K562 (cell line): Measurements from ENCODE around the gene FBXO15.

Experiments used
- CTCF ChIP-seq, 3 experiments: IDR thresholded peaks in 2 of 3; conservative IDR thresholded peaks in 1 of 3; 2 replicates each; pipeline ENCODE4 v1.5.1; 2011 to 2012; ENCODE audit warnings: low read length in 3 of 3, mild to moderate bottlenecking in 3 of 3, control low read depth in 2 of 3, improper control_type of control experiment in 1 of 3, inconsistent platforms in 1 of 3, low read depth in 1 of 3, mixed read lengths in 1 of 3, moderate library complexity in 1 of 3; ENCODE audit not compliant: insufficient read depth in 2 of 3
- GTF2F1 ChIP-seq: IDR thresholded peaks from 2 replicates; pipeline ENCODE4 v1.6.1; 2011; ENCODE audit warnings: low read depth, low read length, improper control_type of control experiment
- HDAC6 ChIP-seq: IDR thresholded peaks from 2 replicates; pipeline ENCODE4 v1.6.1; 2012; ENCODE audit warnings: low read depth, mild to moderate bottlenecking, control low read depth, inconsistent platforms, low read length, moderate library complexity
- NR1H2 ChIP-seq: sonication (generic); formaldehyde crosslinking; IDR thresholded peaks from 2 replicates; pipeline ENCODE4 v1.4.0; 2020; ENCODE audit warnings: mild to moderate bottlenecking, missing genetic modification reagents
- THAP12 ChIP-seq: fragments of 250-450 bp; sonication (Bioruptor Pico); IDR thresholded peaks from 2 replicates; pipeline ENCODE4 v1.9.0; 2021; ENCODE audit warnings: mild to moderate bottlenecking, inconsistent platforms
- ZBTB33 ChIP-seq: sonication (generic); formaldehyde crosslinking; IDR thresholded peaks from 2 replicates; pipeline ENCODE4 v1.8.1; 2023; ENCODE audit warnings: mild to moderate bottlenecking, missing genetic modification reagents

- TF ChIP-seq NR1H2 (CRISPR knock-in tag) (no peak), GTF2F1 (no peak), THAP12 (CRISPR knock-in tag) (no peak), HDAC6 (no peak), ZBTB33 (no peak), CTCF (IDR thresholded peaks at IDR 0.05 in 2 of 3, conservative IDR thresholded peaks at IDR 0.05 in 1 of 3; ENCODE audit: insufficient read depth in 2 of 3, low read depth in 1 of 3, low read length in 3 of 3) (no peak)
These were observed 37.2 kb upstream of the FBXO15 start for GRCh38 chr18:74184875-74185274.
